ENCODE results near the gene SRGAP2C.
"Not testable (repeated sequence)": the region's sequence is repeated elsewhere in the genome, so short reads cannot be mapped to it uniquely, and the experiment has no call there.

SRGAP2C gene

DNA sequence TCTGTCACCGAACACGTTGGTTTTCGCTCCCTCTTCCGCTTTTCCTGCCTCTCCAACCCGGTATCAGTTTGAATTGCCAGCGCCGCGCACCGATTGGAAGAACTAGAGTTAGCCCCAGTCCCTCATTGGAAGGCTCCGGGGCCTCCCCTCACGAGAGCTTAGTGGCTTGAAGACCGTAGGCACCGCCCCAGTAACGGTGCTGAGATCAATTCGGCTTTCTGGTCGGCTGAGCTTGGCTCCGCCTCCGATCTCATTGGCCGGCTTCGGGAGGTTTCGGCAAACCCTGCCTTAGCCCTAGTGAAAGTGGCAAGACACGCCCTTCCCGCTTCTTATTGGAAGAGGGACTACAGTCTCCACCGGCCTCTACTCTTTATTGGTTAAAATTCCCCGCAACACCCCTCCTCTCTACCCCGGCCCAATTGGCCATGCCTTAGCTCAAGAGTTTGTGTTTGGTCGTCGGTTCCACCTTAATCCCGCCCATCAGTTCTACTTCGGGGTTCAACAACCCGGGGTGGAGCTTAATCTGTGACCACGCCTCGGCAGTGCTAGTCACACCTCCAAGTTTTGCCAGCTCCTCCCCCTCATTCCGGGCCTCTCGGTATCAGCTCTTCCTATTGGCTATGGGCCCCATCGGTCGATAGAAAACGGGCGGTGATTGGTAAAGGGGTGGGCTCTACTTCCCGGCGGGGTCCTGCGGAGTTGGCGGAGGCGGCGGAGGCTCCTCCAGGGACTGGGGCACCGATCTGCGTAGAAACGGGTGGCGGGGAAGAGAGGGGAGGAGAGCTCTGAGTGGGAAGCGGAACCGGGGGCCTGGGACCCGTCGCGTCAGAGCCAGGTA, at the start of gene SRGAP2C, which contains the start of gene FAM72B:
SRGAP2C (plus strand) TSS at position 686 of the 838 bp plus-strand sequence. CDS start 2,472 bp downstream, outside the sequence.
FAM72B (minus strand) TSS at position 51 of the 838 bp plus-strand sequence. CDS start 851 bp downstream, outside the sequence.
- DNase-seq (ENCODE audit: low read depth in 3 of 3): peak; percentile 57 to 86 (median 81)

DNA sequence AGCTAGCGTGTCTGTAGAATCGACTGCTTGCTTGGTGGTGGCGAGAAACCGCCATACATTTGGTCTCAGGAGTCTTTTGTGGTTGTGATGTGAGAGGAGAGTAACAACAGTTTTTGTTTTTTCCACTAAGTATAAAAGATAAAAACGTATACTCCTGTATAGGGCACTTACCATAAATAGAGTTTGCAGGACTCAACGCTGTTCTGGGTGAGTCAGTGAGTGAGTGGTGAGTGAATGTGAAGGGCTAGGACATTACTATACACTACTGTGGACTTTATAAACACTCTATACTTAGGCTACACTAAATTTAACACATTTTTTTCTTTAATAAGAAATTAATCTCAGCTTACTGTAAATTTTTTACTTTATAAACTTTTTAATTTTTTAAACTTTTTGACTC, 44.4 kb upstream of the SRGAP2C start:
- DNase-seq (ENCODE audit: low read depth in 3 of 3): not testable (repeated sequence)

DNA sequence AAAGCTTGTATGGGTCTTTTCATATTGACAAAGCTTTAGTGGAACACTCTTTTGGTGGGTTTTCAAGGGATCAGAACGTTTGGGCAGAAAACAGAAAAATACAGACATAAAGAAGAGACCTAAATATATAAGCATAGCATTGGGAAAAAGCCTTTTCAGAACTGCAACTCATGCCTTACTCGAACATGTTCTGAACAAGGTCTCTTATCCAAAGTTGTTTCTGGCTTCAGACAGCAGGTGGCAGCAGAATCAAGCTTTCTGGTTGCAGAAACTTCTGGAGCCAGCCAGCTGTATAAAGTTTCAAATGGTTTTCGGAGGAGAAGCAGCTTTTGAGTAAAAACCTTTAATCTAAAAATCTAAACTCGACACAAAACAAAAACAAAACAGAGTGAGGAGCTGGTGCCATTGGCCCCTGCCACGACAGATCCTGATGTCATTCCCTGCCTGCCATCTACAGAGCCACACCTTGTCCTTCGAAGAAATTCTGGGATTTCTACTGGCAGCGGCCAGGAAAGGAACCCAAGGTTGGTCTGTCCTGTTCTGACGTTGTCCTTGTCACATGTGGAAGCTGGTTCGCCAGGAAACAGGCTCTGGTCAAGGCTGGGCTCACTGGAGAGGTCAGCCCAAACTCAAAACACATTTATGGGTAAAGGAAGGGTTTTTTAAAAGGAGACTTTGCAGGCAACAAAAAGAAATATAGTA, 36.1 kb upstream of the SRGAP2C start:
- DNase-seq (ENCODE audit: low read depth in 3 of 3): not testable (repeated sequence)

DNA sequence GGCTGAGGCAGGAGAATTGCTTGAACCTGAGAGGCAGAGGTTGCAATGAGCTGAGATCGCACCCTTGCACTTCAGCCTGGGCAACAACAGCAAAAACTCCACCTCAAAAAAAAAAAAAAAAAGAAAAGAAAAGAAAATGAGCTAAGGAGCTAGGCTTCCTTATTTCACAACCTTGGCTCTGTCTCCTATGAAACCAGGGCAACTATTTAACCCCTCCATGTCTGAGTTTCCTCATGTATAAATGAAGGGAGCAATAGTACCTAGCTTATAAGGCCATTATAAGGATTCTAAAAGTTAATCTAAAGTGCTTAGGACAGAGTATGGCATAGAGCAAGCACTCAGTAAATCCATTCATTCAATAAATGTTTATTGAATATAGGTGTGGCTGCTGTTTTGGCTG, 33.5 kb upstream of the SRGAP2C start:
- not testable (repeated sequence) for DNase-seq (ENCODE audit: low read depth in 3 of 3)

DNA sequence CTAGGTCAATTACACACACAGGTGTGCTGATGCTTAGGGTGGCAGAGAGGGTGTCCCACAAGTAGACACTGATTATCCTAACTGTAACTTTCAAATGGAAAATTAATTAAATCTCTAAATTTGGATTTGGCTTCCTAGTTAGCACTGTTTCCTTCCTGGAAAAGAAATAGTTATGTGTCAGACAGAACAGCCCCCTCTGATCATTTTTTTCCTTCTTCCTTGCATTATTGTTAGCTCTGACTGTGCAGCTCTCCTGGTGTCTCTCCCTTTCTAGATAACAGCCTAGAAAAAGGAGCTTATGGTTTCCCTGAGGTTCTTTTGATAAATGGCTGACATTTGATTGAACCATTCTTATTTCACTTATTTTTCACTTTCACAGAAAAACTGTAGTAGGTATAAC, 32.0 kb upstream of the SRGAP2C start:
- DNase-seq (ENCODE audit: low read depth in 3 of 3): not testable (repeated sequence)

DNA sequence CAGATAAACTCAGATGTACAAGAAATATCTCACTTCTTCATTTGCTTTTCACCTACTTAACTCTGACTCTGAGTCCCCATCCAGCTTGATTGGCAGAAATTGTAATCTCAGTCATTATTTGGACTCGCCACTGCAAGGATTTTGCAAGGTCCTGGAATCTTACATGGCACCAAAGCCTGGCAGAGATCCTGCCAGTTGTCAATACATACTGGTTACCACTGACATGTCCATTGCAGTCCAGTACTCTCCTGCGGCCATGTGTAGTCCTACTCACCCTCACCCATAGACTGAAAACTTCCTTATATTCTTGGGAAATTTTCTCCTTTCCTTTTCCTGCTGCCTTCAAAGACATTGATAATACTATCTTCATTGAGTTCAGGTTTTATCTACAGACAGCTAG, 30.0 kb upstream of the SRGAP2C start:
- DNase-seq (ENCODE audit: low read depth in 3 of 3): not testable (repeated sequence)

DNA sequence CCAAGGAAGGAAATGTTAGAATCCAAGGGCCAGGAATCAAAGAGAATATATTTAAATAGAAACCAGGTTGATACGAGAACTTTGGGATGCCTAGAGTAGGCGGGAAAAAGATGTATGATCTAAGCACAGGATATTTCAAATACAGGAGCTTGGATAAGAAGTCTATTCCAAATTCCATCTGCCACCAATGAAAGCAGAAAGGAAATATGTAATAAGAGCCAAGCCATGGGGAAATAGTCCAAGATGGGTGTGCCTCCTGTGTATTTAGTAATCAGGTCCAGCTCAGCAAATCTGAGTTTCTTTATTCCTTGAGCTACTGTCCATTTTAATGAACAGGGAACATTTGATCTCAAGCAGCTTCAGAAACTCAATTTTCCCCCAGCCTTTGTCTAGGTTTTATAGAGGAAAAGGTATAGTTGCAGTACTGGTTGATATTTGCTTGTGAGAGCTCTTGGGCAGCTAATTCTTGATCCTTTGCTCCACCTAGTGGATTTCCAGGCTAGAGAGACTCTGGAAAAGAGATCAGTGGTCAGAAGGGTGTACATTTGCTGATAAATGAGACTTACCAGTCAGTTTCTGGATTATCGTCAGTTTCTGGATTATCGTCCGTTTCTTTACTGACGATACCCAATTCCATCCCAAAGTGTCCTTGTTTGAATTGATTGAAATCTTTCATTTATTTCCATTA, 29.0 kb upstream of the SRGAP2C start:
- not testable (repeated sequence) for DNase-seq (ENCODE audit: low read depth in 3 of 3)

DNA sequence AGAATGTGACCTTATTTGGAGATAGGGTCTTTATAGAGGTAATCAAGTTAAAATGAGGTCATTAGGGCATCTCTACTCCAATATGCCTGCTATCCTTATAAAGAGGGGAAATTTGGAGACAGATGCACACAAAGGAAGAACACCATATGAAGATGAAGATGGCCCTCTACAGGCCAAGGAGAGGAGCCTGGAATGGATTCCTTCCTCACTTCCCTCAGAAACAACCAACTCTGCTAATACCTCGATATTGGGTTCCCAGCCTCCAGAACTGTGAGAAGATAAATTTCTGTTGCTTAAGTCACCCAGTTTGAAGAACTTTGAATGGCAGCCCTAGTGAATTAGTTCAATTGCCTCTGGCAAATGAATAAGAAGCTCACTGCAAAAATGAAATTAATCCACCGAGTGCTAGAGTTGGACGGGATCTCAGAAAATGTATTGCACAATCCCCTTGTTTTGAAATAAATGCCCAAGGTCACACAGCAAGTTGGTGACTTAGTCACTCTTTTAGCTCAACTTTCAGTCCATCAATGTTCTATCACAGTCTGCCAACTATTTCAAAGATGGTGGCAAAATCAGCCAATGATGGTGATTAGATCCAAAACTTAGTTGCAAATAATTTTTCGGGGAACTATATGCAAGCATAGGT, 27.7 kb upstream of the SRGAP2C start:
- DNase-seq (ENCODE audit: low read depth in 3 of 3): not testable (repeated sequence)

DNA sequence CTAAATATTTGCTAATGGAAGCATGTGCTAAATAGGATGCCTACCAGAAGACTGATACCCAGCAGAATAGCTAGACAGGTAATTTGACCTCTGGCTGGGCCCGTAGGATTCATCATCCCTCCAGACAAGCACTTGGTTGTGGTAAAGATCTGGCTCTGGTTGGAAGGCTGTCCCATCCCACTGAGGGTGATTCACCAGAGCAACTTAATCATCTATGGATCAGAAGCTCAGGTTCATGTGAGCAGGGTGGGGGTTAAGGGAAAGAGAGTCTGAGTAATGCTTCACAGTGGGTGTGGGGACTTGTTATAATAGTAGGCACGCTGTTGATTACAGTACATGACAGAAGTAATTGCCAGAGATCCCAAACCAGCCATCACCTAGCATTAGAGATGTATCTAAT, 27.2 kb upstream of the SRGAP2C start:
- DNase-seq (ENCODE audit: low read depth in 3 of 3): not testable (repeated sequence)

DNA sequence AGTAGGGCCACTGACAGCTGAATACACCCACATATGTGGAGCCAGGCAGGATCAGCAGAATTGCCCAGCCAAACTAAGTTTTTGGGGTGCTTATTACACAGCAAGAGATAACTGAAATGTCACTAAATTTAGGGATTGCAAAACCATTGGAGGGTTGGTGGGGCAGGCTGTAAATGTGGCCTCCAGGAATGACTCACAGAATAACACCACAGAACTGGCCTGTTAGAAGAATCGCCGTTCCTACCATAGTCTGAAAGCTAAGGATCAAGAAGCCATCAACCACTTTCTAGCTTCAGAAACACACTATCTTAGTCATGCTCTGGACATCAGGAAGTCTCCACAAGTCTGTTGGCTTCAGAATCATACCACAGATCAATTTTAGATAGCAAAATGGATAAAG, 24.7 kb upstream of the SRGAP2C start:
- not testable (repeated sequence) for DNase-seq (ENCODE audit: low read depth in 3 of 3)

DNA sequence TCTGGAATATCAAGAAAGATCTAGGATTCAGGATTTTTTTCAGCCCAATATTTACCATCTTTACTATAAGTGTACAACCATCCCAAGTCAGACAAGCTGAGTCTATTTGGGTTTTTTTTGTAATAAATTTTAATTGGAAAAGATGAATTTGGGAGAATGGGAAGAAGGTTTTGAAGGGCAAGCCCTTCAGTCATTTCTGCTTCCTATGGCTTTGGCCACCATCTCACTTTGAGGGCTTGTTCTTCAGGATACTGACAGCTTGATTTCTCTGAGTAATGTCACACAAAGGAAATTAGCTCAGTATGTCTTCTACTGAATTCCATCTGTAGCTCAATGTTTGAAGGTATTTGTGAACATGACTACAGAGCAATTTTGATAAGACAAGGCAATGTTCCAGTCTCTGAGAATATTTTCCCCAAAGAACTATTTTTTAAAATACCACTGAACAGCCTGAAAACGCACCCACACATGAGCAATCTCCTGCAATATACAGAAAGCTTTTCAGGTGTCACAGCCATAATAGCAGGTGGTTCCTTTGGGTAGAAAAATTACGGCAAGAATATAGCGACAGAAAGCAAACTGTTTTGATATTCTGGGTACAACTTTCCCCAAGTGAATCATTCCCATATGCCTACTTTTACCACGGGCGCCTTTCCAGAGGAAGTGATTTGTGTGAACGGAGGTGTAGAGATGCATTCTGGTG, 23.4 kb upstream of the SRGAP2C start:
- DNase-seq (ENCODE audit: low read depth in 3 of 3): not testable (repeated sequence)

DNA sequence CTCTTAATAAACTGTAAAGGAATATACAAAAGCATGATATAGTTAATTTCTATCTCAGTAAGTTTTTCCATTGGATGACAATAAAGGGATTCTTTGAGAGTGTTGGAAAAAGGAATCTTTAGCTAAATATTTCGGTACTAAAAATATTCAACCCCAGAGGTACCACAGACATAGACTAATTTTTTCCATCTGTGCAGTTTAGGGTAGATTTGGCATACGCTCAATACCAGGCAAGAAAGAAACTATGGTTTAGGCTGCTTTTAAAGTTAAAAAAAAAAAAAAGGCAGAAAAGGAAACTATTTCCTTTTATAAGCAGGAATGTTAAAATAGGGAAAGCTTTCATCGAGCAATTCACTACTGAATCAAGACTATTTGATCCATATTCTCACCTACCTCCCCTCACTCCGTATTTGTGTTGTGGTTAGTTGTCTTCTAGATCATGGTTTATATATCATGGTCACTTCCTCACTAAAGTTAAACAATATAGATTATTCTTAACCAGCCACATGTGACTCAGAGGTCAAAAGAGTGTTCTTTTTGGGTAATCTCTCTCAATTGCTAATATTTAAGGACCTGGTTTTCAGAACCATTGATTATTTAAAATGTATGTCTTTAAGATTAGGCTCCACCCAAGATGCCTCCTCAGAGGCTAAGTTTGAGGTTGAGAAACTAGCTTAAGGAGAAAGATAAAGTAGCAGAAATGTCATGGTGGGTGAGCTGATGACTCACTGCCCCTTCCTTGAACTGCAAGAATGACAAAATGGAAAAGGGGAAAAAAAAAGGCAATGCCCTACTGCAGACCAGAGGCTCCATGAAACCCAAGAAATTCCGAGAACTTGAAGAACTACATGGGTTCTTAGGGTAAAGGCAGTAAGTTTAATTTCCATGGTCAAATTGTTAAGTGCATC, 20.7 kb upstream of the SRGAP2C start:
- DNase-seq (ENCODE audit: low read depth in 3 of 3): not testable (repeated sequence)

DNA sequence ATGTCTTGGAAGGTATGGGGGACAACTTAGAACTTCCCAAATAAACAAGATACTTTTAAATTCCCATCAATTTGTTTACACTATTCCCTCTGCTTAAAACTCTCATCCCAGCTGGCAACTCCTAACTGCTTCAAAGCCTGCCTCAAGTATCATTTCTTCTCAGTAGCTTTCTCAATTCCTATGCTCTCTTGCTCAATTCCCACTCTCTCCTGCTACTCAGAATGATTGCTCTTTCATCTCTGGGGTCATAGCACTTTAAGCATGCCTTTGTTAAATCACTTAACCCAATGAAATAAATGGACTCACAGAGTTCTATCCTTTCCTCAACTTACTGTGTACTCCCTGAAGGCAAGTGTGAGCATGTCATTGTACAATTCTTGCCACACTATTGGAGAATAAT, 19.5 kb upstream of the SRGAP2C start:
- DNase-seq (ENCODE audit: low read depth in 3 of 3): not testable (repeated sequence)

DNA sequence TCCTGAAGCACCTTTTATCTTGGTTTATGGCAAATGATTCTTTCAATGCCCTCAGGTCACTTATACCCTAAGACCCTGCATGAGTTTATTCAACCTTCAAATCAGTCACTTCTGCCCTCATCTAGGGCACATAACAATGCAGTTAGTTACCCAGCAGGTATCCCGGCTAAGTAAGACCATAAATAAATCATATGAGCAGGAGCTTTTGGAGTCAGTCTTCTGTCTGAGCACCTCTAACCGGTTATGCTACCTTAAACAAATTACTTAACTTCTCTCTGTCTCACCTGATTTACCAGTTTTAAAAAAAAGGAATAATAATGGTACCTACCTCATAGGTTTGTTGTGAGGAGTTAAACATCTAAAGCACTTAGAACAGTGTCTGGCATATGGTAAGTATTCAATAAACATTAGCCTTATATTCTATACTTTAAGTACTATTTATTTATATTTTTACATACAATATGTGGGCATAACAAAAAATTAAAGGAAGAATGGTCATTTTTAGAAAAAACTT, 17.5 kb upstream of the SRGAP2C start:
- not testable (repeated sequence) for DNase-seq (ENCODE audit: low read depth in 3 of 3)

DNA sequence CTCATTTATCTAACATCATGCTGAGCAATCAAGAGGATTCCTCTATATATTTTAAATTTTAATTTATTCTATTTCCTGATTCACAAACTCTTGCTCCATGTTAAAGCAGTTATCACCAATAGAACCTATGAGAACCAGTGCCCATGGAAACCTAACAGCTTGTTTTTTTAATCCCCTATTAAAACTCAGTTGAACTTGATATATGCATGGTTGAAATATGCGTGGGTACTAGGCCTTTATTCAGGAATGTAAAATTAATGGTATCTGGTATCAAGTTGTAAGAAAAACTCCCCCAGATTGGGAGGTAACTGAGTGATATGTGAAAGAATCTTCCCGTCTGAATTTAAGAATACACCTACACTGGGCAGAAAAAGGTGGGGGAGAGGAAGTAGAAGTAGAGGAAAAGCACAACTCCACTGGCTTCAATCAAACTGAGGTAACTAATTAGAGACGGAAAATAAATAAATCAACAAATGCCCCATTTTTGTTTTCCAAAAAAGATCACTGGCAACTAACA, 16.6 kb upstream of the SRGAP2C start:
- not testable (repeated sequence) for DNase-seq (ENCODE audit: low read depth in 3 of 3)

DNA sequence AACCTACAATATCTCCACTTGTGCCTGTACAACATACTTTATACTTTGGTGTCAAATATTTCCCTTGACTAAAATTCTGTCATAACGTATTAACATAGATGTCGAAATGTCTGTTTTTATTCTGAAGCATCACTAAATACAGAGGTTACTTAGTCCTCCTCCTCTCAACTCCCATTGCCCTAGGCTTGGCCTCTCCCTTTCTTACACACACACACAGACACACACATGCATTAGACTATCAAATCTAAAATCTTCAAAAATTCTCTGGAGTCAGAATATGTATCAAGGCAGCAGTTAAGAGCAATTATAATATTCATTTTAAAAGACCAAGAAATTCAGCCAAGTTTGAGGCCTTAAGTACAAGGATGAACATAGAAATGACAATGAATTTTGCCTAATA, 8.1 kb upstream of the SRGAP2C start:
- not testable (repeated sequence) for DNase-seq (ENCODE audit: low read depth in 3 of 3)

DNA sequence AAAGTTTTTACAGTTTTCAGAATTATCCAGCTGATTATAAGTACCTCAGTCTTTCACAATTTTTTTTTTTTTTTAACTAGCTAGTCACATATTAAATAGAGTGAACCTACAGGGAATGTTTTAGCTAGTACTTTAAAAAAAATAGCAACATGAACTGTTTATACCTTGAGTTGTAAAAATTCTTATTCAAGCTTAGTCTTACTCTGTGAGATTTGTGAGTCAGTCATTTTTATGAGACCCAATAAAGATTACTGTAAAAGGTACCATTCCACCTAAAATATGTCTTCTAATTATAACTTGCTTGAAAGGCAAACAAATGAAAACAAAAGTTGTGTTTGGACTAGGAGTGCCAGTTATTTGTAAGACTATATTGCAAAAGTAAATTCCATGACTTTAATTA, 6.6 kb upstream of the SRGAP2C start:
- DNase-seq (ENCODE audit: low read depth in 3 of 3): not testable (repeated sequence)

DNA sequence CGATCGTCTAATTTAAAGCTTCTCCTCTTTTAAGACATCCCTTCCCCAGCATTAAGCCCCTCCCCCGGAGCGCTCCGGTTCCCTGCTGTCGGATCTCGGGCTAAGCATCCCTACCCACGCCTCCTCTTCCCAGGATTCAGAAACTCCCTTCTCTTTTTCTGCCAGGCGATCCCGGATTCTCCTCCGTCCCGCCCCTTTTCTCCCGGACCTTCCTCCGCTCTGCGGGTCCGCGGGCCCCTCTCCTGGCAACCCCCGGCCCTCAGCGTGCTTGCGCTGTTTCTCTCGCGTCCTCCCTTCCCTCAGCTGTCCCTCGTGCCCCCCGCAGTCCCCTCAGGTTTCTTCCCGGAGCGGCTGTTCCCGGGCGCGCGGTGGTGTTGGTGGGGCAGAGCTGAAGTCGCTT, 908 bp upstream of the SRGAP2C start:
- not testable (repeated sequence) for DNase-seq (ENCODE audit: low read depth in 3 of 3)

DNA sequence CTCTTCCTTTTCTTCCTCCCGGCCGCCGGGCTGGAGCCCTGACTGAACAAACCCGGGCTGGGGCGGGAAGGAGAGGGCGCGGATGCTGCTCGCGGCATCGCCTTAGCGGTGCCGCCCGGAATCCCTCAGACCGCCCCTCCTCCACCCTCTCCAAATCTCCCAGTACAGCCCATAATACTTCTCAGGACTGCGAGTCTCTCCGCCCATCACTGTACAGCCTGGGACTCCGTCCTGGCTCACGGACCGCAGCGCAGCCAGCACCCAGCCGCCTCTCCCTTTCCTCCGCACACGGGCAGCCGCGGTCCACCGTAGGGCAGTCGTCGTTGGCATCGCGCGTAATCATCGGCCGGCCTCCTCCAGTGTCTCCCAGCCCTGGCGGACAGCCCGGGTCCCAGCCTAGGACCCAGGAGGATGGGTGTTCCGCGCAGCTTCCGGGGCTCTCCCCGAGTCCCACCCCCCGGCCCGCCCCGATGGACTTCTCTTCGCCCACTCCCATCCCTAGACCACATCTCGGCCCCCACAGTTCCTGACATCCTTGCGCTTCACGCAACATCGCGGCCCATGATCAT, 449 bp downstream of the SRGAP2C start:
- not testable (repeated sequence) for DNase-seq (ENCODE audit: low read depth in 3 of 3)
